Transverse colon (tissue), 4 donors: ENCODE data around the gene NEDD4L. TPM values are rescaled to one million over a fixed set of nuclear protein-coding genes. Genes with fewer than 3 reads are reported as not detected.

Experiments
- DNase-seq: peaks from one replicate; pipeline ENCODE4 v3.0.0-alpha.2; 2019
- H3K27ac ChIP-seq, 4 donors: fragments of 200-600 bp; sonication (generic); 2 replicates each; pipeline ENCODE4 v1.5.1; 2016 to 2018; ENCODE audit warnings: inconsistent platforms in 4 of 4
- H3K27me3 ChIP-seq: fragments of 200-600 bp; sonication (generic); 2 replicates; pipeline ENCODE4 v1.5.1; 2017; ENCODE audit warnings: inconsistent platforms
- H3K36me3 ChIP-seq, 4 donors: fragments of 200-600 bp; sonication (generic); 2 replicates each; pipeline ENCODE4 v1.5.1; 2017 to 2019; ENCODE audit warnings: inconsistent platforms in 4 of 4
- H3K4me1 ChIP-seq, 4 donors: fragments of 200-600 bp; sonication (generic); 2 replicates each; pipeline ENCODE4 v1.5.1; 2017 to 2020; ENCODE audit warnings: inconsistent platforms in 4 of 4
- H3K4me3 ChIP-seq, 4 donors: fragments of 200-600 bp; sonication (generic); 1 replicate in 1 of 4; 2 replicates in 3 of 4; pipeline versions ENCODE4 v1.5.1 to v1.6.1; 2017 to 2019; ENCODE audit warnings: inconsistent platforms in 4 of 4
- H3K9me3 ChIP-seq, 2 donors: fragments of 200-600 bp; sonication (generic); 2 replicates each; pipeline ENCODE4 v1.5.1; 2017 to 2019; ENCODE audit warnings: inconsistent platforms in 2 of 2
- EP300 ChIP-seq: sonication (generic); formaldehyde crosslinking; IDR thresholded peaks from one replicate; pipeline ENCODE4 v1.6.1; 2017; ENCODE audit warnings: antibody characterized with exemption, low read depth
- POLR2A ChIP-seq: fragments of 450-650 bp; IDR thresholded peaks from one replicate; pipeline ENCODE4 v1.6.1; 2016; ENCODE audit warnings: antibody characterized with exemption, mild to moderate bottlenecking, moderate library complexity
- POLR2AphosphoS5 ChIP-seq, 3 donors: sonication (generic); formaldehyde crosslinking; IDR thresholded peaks; one replicate each; pipeline ENCODE4 v1.6.1; 2016; ENCODE audit warnings: antibody characterized with exemption in 3 of 3
- WGBS, 2 donors: methylation state at CpG; one replicate each; pipeline ENCODE4 v1.1.5; 2018; ENCODE audit warnings: low coverage in 1 of 2; 5-methylcytosine and 5-hydroxymethylcytosine counted together
- in situ Hi-C, 4 donors: fragments of 200-750 bp; cut with MboI; loops; one replicate each; pipeline versions ENCODE4 v1.15.0 to v1.15.1; 2017; ENCODE audit warnings: low sequenced_read_pairs in 3 of 4, low pct_ligation_motif_present in 1 of 4, low pct_unique_long_range_greater_than_20kb in 1 of 4
- intact Hi-C: fragments of 100-400 bp; cut with DNase I; formaldehyde crosslinking; loops from one replicate; pipeline ENCODE4 v1.15.1; 2023; ENCODE audit warnings: low total_unique reads
- total RNA-seq, 4 donors: library from RNA; depleted of rRNA; stranded (reverse); fragments of >200 nt; gene quantifications; one replicate each; pipeline ENCODE4 v1.1.0, GENCODE V29; 2016
- TF ChIP-seq, protein P1 (sequence below), 5 experiments: fragments of 200-600 bp in 3 of 5; fragments of 450-650 bp in 2 of 5; sonication (generic) in 3 of 5; IDR thresholded peaks; 1 replicate in 2 of 5; 2 replicates in 3 of 5; pipeline ENCODE4 v1.5.1; 2016 to 2017; ENCODE audit warnings: antibody characterized with exemption in 5 of 5, inconsistent platforms in 3 of 5, mild to moderate bottlenecking in 2 of 5, moderate library complexity in 1 of 5

NEDD4L gene
- total RNA-seq, 4 donors from 2014 or later: 217 to 773 (median 305) TPM

DNA sequence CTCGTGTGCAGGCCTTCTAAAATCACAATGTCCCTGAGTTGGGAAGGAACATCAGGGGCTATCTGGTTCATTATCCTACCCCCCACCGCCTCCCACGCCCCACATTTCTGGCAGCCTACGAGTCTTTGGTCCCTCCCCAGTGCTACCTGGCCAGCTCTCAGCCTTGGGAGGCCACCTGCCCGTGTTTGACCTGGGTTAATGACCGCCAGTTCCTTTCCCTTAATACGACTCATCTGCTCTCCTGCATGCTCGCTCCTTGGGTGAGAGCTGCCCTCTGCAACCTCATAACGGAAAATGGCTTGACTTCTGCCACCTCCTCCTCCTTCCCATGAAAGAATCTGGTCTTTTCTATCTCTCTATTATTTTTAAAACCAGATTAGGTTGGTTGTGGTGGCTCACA, 112.5 kb downstream of the NEDD4L start:
- Histone ChIP-seq H3K27me3 (no peaks in the 10 kb centered on the region), H3K4me1 (peaks cover 0 to 27% (median 2%) of the 10 kb centered on the region in 4 donors), H3K9me3 (no peaks in the 10 kb centered on the region), H3K4me3 (no peak overlapping the region), H3K36me3 (no peaks in the 10 kb centered on the region), H3K27ac (no peak overlapping the region)
- DNase-seq: no peak
- intact Hi-C loops (no loop called here), in situ Hi-C loops (no loop called here)
- WGBS, 2 donors: 65 to 80% methylated on average over 9 of the region's 9 CpGs
- TF ChIP-seq POLR2A (no peak), POLR2AphosphoS5 (IDR thresholded peaks at IDR 0.05) (no peak), EP300 (no peak)
- TF ChIP-seq, protein P1, sequence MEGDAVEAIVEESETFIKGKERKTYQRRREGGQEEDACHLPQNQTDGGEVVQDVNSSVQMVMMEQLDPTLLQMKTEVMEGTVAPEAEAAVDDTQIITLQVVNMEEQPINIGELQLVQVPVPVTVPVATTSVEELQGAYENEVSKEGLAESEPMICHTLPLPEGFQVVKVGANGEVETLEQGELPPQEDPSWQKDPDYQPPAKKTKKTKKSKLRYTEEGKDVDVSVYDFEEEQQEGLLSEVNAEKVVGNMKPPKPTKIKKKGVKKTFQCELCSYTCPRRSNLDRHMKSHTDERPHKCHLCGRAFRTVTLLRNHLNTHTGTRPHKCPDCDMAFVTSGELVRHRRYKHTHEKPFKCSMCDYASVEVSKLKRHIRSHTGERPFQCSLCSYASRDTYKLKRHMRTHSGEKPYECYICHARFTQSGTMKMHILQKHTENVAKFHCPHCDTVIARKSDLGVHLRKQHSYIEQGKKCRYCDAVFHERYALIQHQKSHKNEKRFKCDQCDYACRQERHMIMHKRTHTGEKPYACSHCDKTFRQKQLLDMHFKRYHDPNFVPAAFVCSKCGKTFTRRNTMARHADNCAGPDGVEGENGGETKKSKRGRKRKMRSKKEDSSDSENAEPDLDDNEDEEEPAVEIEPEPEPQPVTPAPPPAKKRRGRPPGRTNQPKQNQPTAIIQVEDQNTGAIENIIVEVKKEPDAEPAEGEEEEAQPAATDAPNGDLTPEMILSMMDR (IDR thresholded peaks at IDR 0.05): no peak

DNA sequence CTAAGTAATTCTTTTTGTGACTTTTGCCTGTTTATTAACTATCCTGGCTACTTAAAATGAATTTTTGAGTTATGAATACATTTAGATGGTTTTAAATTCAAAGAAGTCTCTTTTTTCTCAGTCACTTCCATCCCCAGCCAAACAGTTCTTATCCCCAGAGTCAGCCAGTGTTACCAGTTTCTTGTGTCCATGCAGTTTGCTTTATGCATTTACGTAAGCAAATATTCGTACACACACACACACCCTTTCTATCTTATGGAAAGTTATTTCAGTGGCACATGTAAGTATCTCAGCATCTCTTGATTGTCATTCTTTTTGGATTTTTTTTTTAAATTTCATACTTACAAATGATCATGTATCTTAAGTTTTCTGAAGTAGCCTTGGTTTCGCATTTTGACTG, 113.2 kb downstream of the NEDD4L start:
- intact Hi-C loops: no loop called here
- H3K36me3 ChIP-seq: no peaks in the 10 kb centered on the region
- TF ChIP-seq, protein P1 (IDR thresholded peaks at IDR 0.05): no peak
- no peak for TF ChIP-seq POLR2AphosphoS5 (IDR thresholded peaks at IDR 0.05)
- TF ChIP-seq POLR2A: no peak
- TF ChIP-seq EP300: no peak
- DNase-seq: no peak
- 73 to 89% methylated on average over 2 to 3 of the region's 3 CpGs for WGBS, 2 donors
- no peak overlapping the region for H3K27ac ChIP-seq
- no peaks in the 10 kb centered on the region for H3K27me3 ChIP-seq
- H3K4me3 ChIP-seq: no peak overlapping the region
- no peaks in the 10 kb centered on the region for H3K9me3 ChIP-seq
- in situ Hi-C loops: no loop called here
- H3K4me1 ChIP-seq: peaks cover 0 to 27% (median 2%) of the 10 kb centered on the region in 4 donors

DNA sequence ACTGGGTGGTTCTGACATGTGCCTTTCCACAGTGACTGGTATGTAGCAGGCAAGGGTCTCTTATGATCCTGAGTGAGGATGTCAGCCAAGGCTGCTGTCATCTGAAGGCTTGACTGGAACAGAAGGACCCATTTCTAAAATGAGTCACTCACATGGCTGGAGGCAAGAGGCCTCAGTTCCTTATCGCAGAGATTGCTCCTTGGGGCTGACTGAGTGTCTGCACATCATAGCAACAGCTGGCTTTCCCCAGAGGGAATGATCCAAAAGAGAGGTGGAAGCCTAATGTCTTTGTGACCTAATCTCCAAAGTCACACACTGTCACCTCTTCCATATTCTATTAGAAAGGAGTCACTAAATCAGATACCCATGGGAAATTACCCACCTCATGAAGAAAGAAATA, 114.0 kb downstream of the NEDD4L start:
- peaks cover 0 to 27% (median 2%) of the 10 kb centered on the region in 4 donors for H3K4me1 ChIP-seq
- in situ Hi-C loops: no loop called here
- H3K36me3 ChIP-seq: no peaks in the 10 kb centered on the region
- TF ChIP-seq POLR2A (no peak), EP300 (no peak), POLR2AphosphoS5 (IDR thresholded peaks at IDR 0.05) (no peak)
- TF ChIP-seq, protein P1 (IDR thresholded peaks at IDR 0.05): no peak
- no peaks in the 10 kb centered on the region for H3K27me3 ChIP-seq
- H3K27ac ChIP-seq: peak overlapping the region in 1 of 4 donors; percentile 58
- intact Hi-C loops: no loop called here
- WGBS, 2 donors: 50% methylated on average over 1 of the region's 1 CpG; no CpG with 5 or more reads in 1 of the 2 donors
- H3K4me3 ChIP-seq: no peak overlapping the region
- no peak for DNase-seq
- H3K9me3 ChIP-seq: no peaks in the 10 kb centered on the region

DNA sequence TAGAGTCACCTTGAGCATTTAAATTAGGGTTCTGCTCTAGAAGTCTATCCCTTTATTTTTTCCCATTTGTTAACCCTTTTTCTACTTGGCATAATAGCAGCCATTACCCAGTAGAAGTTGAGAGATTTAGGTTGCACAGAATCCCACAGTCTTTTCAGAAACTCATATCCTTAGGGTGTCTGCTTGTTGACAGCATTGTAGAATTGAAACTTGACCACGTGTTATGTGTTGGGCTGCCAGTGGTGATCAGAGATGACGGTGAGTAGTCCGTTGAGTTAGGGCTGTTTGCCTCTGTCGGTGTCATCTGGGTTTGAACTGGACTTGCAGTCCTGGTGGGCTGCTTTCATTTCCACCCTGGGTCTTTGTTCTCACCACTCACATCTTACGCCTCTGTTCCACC, 114.4 kb downstream of the NEDD4L start:
- in situ Hi-C loops: no loop called here
- Histone ChIP-seq H3K4me3 (no peak overlapping the region), H3K9me3 (no peaks in the 10 kb centered on the region), H3K36me3 (no peaks in the 10 kb centered on the region), H3K27ac (peak overlapping the region in 1 of 4 donors; percentile 58), H3K27me3 (no peaks in the 10 kb centered on the region), H3K4me1 (peaks cover 0 to 27% (median 2%) of the 10 kb centered on the region in 4 donors)
- no peak for DNase-seq
- 80 to 85% methylated on average over 1 to 5 of the region's 5 CpGs for WGBS, 2 donors
- intact Hi-C loops: no loop called here
- TF ChIP-seq, protein P1 (IDR thresholded peaks at IDR 0.05): no peak
- TF ChIP-seq POLR2A (no peak), POLR2AphosphoS5 (IDR thresholded peaks at IDR 0.05) (no peak), EP300 (no peak)
